GM12878 (cell line): ENCODE results near the gene EFCAB3. TPM values are rescaled to one million over a fixed set of nuclear protein-coding genes. Genes with fewer than 3 reads are reported as not detected.

Experiments used
- ATAC-seq: fragments of 200-7000 bp; cut with Tn5 transposase; 3 replicates; pipeline ENCODE4 v1.9.1; 2020; ENCODE audit warnings: mild to moderate bottlenecking, moderate library complexity
- BruUV-seq: library from RNA; stranded (reverse); fragments of 400-500 nt; replicated peaks from 2 replicates; lab custom pipeline; 2021; lab: Mats Ljungman, UMichigan
- CTCF ChIA-PET: fragments of 300-600 bp; sonication (Branson Sonifier 250); formaldehyde crosslinking; extraction: SDS; loops from one replicate; lab custom pipeline; 2021; ENCODE audit warnings: inconsistent platforms; lab: Yijun Ruan, JAX
- POLR2A ChIA-PET: fragments of 350-600 bp; formaldehyde crosslinking; extraction: SDS; loops from one replicate; lab custom pipeline; 2021; ENCODE audit warnings: inconsistent platforms; lab: Charles Lee
- RAD21 ChIA-PET: fragments of 300-600 bp; sonication (Branson Sonifier 250); formaldehyde crosslinking; loops from one replicate; lab custom pipeline; 2023; ENCODE audit warnings: antibody characterized with exemption; ENCODE audit not compliant: unreplicated experiment; lab: Charles Lee
- SMC1A ChIA-PET: fragments of 300-600 bp; sonication (Branson Sonifier 250); formaldehyde crosslinking; loops from one replicate; lab custom pipeline; 2023; ENCODE audit not compliant: unreplicated experiment, uncharacterized antibody; lab: Charles Lee
- DNase-seq: peaks from one replicate; pipeline ENCODE4 v3.0.0-alpha.2; 2011; ENCODE audit warnings: low read depth, low spot score
- FAIRE-seq: peaks from 3 replicates; lab custom pipeline; 2011; peaks lifted over from hg19 to GRCh38; lab: Jason Lieb, UNC
- H2AFZ ChIP-seq: 2 replicates; pipeline ENCODE4 v1.6.0; 2011; ENCODE audit warnings: low read depth, low read length, control low read depth; ENCODE audit not compliant: control insufficient read depth
- H3K27ac ChIP-seq: 2 replicates; pipeline ENCODE4 v1.5.1; 2011; ENCODE audit warnings: control low read depth; ENCODE audit not compliant: control insufficient read depth, insufficient read depth
- H3K27me3 ChIP-seq, 2 experiments: replicated peaks in 1 of 2; 2 replicates each; pipeline versions ENCODE4 v1.6.0 to v1.6.1; 2011; ENCODE audit warnings: low read length in 1 of 2; ENCODE audit not compliant: control insufficient read depth in 2 of 2, insufficient read depth in 2 of 2
- H3K36me3 ChIP-seq, 2 experiments: 2 replicates each; pipeline ENCODE4 v1.5.1; 2011; ENCODE audit warnings: low read length in 1 of 2; ENCODE audit not compliant: control insufficient read depth in 2 of 2, insufficient read depth in 2 of 2
- H3K4me1 ChIP-seq: 2 replicates; pipeline ENCODE4 v1.6.1; 2011; ENCODE audit warnings: mild to moderate bottlenecking, low read length, moderate library complexity, mixed read lengths; ENCODE audit not compliant: control insufficient read depth, insufficient read depth
- H3K4me2 ChIP-seq: 2 replicates; pipeline ENCODE4 v1.6.0; 2011; ENCODE audit warnings: control low read depth; ENCODE audit not compliant: control insufficient read depth, insufficient read depth
- H3K4me3 ChIP-seq: fragments of 200-600 bp; sonication (generic); 2 replicates; pipeline ENCODE4 v1.5.1; 2016
- H3K79me2 ChIP-seq: 2 replicates; pipeline ENCODE4 v1.6.0; 2011; ENCODE audit warnings: low read length; ENCODE audit not compliant: control insufficient read depth, insufficient read depth
- H3K9ac ChIP-seq: 2 replicates; pipeline ENCODE4 v1.8.0; 2011; ENCODE audit warnings: low read length, control low read depth, mixed read lengths; ENCODE audit not compliant: control insufficient read depth, insufficient read depth
- H3K9me3 ChIP-seq: replicated peaks from 3 replicates; pipeline ENCODE4 v1.5.1; 2011; ENCODE audit warnings: mild to moderate bottlenecking, low read length; ENCODE audit not compliant: control insufficient read depth, insufficient read depth
- H4K20me1 ChIP-seq: 2 replicates; pipeline ENCODE4 v1.6.0; 2011; ENCODE audit not compliant: control insufficient read depth, insufficient read depth
- ATF7 ChIP-seq: fragments of 450-650 bp; IDR thresholded peaks from 2 replicates; pipeline ENCODE4 v1.6.1; 2016; ENCODE audit warnings: low read depth, mild to moderate bottlenecking
- BACH1 ChIP-seq: fragments of 450-650 bp; IDR thresholded peaks from 2 replicates; pipeline ENCODE4 v1.6.1; 2017; ENCODE audit warnings: mild to moderate bottlenecking, borderline replicate concordance
- BHLHE40 ChIP-seq, 2 experiments: fragments of 450-650 bp in 1 of 2; IDR thresholded peaks; 2 replicates each; pipeline ENCODE4 v1.6.1; 2011 to 2017; ENCODE audit warnings: low read depth in 2 of 2, borderline replicate concordance in 1 of 2, improper control_type of control experiment in 1 of 2, low read length in 1 of 2, mild to moderate bottlenecking in 1 of 2
- HDGF ChIP-seq: fragments of 450-650 bp; IDR thresholded peaks from 2 replicates; pipeline ENCODE4 v1.6.1; 2016; ENCODE audit warnings: antibody characterized with exemption
- KLF5 ChIP-seq: fragments of 450-650 bp; IDR thresholded peaks from 2 replicates; pipeline ENCODE4 v1.6.1; 2014; ENCODE audit warnings: mild to moderate bottlenecking; ENCODE audit not compliant: partially characterized antibody
- PKNOX1 ChIP-seq: fragments of 450-650 bp; IDR thresholded peaks from 2 replicates; pipeline ENCODE4 v1.6.1; 2016; ENCODE audit warnings: mild to moderate bottlenecking
- RBBP5 ChIP-seq: fragments of 200-600 bp; sonication (generic); conservative IDR thresholded peaks from 2 replicates; pipeline ENCODE4 v1.6.1; 2016
- RELA ChIP-seq: fragments of 450-650 bp; IDR thresholded peaks from 2 replicates; pipeline ENCODE4 v1.8.0; 2014; ENCODE audit warnings: borderline replicate concordance; ENCODE audit not compliant: partially characterized antibody
- SIN3A ChIP-seq: IDR thresholded peaks from 2 replicates; pipeline ENCODE4 v1.6.1; 2012; ENCODE audit warnings: low read depth, low read length, improper control_type of control experiment
- SMARCA5 ChIP-seq: fragments of 450-650 bp; IDR thresholded peaks from 2 replicates; pipeline ENCODE4 v1.6.1; 2017; ENCODE audit warnings: mild to moderate bottlenecking
- SREBF1 ChIP-seq: IDR thresholded peaks from 2 replicates; pipeline ENCODE4 v1.6.1; 2012; ENCODE audit warnings: mild to moderate bottlenecking, low read length
- SREBF2 ChIP-seq: IDR thresholded peaks from 2 replicates; pipeline ENCODE4 v1.6.1; 2012; ENCODE audit warnings: mild to moderate bottlenecking, low read length
- ZBED1 ChIP-seq: IDR thresholded peaks from 2 replicates; pipeline ENCODE4 v1.6.1; 2016; ENCODE audit warnings: borderline replicate concordance
- WGBS: methylation state at CpG from one replicate; pipeline ENCODE4 v1.1.6; 2016; ENCODE audit warnings: low lambda C conversion rate; ENCODE audit not compliant: insufficient replicate concordance, insufficient coverage; ENCODE audit errors: missing lambda C conversion rate; 5-methylcytosine and 5-hydroxymethylcytosine counted together
- in situ Hi-C: fragments of 300-500 bp; cut with MboI; formaldehyde crosslinking; loops from 9 replicates; pipeline ENCODE4 v1.14.3; 2018; ENCODE audit warnings: mixed read lengths
- intact Hi-C: fragments of 100-400 bp; cut with micrococcal nuclease; formaldehyde crosslinking; loops from one replicate; pipeline ENCODE4 v1.14.2; 2022; ENCODE audit not compliant: unreplicated experiment
- polyA plus RNA-seq, 11 experiments: library from polyadenylated mRNA; depleted of rRNA in 4 of 11; unstranded in 6 of 11; stranded (reverse) in 5 of 11; fragments of >200 nt; fragmentation: Nextera tagmentation in 4 of 11; fragmentation: Illumina TruSeq in 1 of 11; extraction: Ambion mirVana in 4 of 11; extraction: Trizol in 1 of 11; gene quantifications; 1 replicate in 1 of 11; 2 replicates in 10 of 11; pipeline versions ENCODE4 v1.2.1 to v1.2.3, GENCODE V29; 2011 to 2016; ENCODE audit warnings: inconsistent platforms in 2 of 11, missing spikeins in 2 of 11, low read depth in 1 of 11
- total RNA-seq, 4 experiments: library from RNA; depleted of rRNA in 3 of 4; stranded (reverse); fragments of >200 nt in 3 of 4; fragmentation: Illumina TruSeq in 1 of 4; extraction: Trizol in 1 of 4; gene quantifications; 2 replicates each; pipeline versions ENCODE4 v1.2.1 to v1.2.3, GENCODE V29; 2013 to 2021

Gene EFCAB3
- total and polyA plus RNA-seq, 10 of the 15 experiments (the other 5 are each of a cell fraction or from before 2014, with no cell fraction given): not detected

GRCh38 chr17:62381561-62381960, 1.2 kb downstream of the EFCAB3 start:
- H3K4me1 ChIP-seq: no peaks in the 10 kb centered on the region
- ChIA-PET RAD21 (no interaction called here), SMC1A (no interaction called here), POLR2A (no interaction called here), CTCF (no interaction called here)
- H4K20me1 ChIP-seq: no peaks in the 10 kb centered on the region
- ATAC-seq (no peak), DNase-seq (no peak), FAIRE-seq (no peak)
- TF ChIP-seq PKNOX1: no peak
- TF ChIP-seq SMARCA5: no peak
- TF ChIP-seq SREBF2: no peak
- no peak for TF ChIP-seq RBBP5
- TF ChIP-seq BHLHE40 (IDR thresholded peaks at IDR 0.05; ENCODE audit: borderline replicate concordance in 1 of 2, low read depth in 2 of 2, low read length in 1 of 2): no peak
- H3K4me2 ChIP-seq: no peak overlapping the region
- no peak overlapping the region for H2AFZ ChIP-seq
- H3K27ac ChIP-seq: no peak overlapping the region
- H3K27me3 ChIP-seq: 0 out of 4 replicates have a peak, but pooled peaks cover 0 to 3% of the 10 kb centered on the region in 2 experiments
- H3K79me2 ChIP-seq: no peaks in the 10 kb centered on the region
- no peak overlapping the region for H3K4me3 ChIP-seq
- BruUV-seq: no TSS peak
- no peak overlapping the region for H3K9ac ChIP-seq
- WGBS: 64% methylated on average over 14 of the region's 18 CpGs
- no peaks in the 10 kb centered on the region for H3K9me3 ChIP-seq
- H3K36me3 ChIP-seq: no peaks in the 10 kb centered on the region
- in situ Hi-C loops (no loop called here), intact Hi-C loops (no loop called here)

GRCh38 chr17:62388856-62389255, 8.5 kb downstream of the EFCAB3 start:
- ATAC-seq (no peak), FAIRE-seq (no peak), DNase-seq (no peak)
- Histone ChIP-seq H3K27ac (no peak overlapping the region), H3K4me2 (no peak overlapping the region), H3K36me3 (no peaks in the 10 kb centered on the region), H2AFZ (no peak overlapping the region), H3K4me3 (no peak overlapping the region), H3K79me2 (no peaks in the 10 kb centered on the region), H3K4me1 (no peaks in the 10 kb centered on the region), H3K27me3 (no peaks in the 10 kb centered on the region; a peak in 1 of 4 replicates), H3K9ac (no peak overlapping the region)
- ChIA-PET SMC1A (no interaction called here), RAD21 (no interaction called here), CTCF (no interaction called here), POLR2A (interaction anchor here (0.6 kb wide), 1 partner anchor 24 kb away, joined by 3 read pairs; no protein-coding TSS in a partner anchor)
- no TSS peak for BruUV-seq
- intact Hi-C loops: no loop called here
- TF ChIP-seq RELA (no peak), HDGF (no peak), SREBF1 (no peak), BACH1 (no peak), SIN3A (no peak), ZBED1 (no peak), KLF5 (no peak), ATF7 (no peak)
- TF ChIP-seq, all 136 proteins: peak for 0
- in situ Hi-C loops: no loop called here
- H3K9me3 ChIP-seq: no peaks in the 10 kb centered on the region
- no peaks in the 10 kb centered on the region for H4K20me1 ChIP-seq
- 0% methylated on average over 1 of the region's 1 CpG for WGBS
